Head of caudate nucleus (tissue), 42 donors: Measurements from ENCODE around the gene CACNA1D.
"Not testable (repeated sequence)": the region's sequence is repeated elsewhere in the genome, so short reads cannot be mapped to it uniquely, and the experiment has no call there.

Experiments used
- DNase-seq, 42 donors: peaks; one replicate each; pipeline versions ENCODE4 v3.0.0 to v3.0.0-alpha.2; 2020 to 2021; ENCODE audit warnings: mixed read lengths in 7 of 42
- intact Hi-C: fragments of 100-400 bp; cut with DNase I; formaldehyde crosslinking; loops from one replicate; pipeline ENCODE4 v1.15.0; 2022

The CACNA1D gene

DNA sequence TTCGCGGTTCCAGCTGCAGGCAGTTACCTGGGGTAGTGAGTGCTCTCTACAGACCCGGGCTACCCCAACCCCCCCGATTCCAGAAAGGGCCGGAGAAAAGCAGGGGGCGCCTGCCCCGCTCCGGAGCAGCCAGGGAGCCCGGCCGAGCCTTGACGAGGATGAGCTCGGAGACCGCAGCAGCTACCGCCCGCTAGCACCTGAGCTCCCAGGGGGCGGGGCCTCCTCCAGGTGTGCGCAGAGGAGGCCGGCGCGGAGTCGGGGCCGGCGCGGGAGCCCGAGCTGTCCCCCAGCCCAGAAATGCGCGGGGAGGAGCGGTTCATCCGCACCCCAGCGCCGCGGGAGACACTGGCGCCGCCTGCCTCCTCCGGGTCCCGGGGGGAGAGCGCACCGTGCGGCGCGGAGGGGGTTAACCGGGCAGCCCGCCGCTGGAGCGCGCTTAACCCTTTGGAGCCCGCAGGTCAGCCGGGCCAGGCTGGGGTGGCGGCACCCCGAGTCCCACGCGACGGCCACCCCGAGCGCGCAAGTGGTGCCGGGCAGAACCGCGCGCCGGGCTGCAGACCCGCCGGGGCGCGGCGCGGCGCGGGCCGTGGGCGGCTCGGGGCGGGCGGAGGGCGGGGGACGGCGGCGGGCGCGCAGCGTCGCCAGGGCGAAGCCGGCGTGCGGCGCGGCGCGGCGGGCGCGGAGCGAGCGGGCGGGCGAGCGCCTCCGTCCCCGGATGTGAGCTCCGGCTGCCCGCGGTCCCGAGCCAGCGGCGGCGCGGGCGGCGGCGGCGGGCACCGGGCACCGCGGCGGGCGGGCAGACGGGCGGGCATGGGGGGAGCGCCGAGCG is at the start of gene CACNA1D:
Gene CACNA1D, plus strand, starts transcription at position 649 of the 829 bp plus-strand sequence. CDS start 556 bp downstream, outside the sequence.
- peak in 38 of 42 donors; percentile 13 to 73 (median 52) for DNase-seq
- intact Hi-C loops = no loop called here

DNA sequence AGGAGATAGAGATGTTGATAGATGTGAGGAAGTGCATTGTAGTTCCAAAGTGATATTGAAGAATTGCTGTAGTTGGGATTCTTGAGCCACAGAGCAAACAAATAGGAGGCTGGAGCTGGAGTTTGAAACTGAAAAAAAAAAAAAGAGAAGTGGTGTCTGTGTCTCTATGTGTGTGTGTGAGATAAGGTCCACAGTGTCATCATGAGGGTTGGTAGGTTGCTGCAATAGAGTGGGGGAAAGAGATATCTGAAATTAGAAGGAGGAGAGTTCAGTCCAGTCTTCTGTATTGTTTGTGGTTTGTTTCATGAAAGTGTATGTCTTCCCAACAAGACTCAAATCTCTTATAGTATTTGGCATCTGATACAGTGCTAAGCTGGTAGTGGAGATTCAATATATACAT is 37.3 kb upstream of the CACNA1D start:
- DNase-seq = no peak
- intact Hi-C loops = no loop called here

DNA sequence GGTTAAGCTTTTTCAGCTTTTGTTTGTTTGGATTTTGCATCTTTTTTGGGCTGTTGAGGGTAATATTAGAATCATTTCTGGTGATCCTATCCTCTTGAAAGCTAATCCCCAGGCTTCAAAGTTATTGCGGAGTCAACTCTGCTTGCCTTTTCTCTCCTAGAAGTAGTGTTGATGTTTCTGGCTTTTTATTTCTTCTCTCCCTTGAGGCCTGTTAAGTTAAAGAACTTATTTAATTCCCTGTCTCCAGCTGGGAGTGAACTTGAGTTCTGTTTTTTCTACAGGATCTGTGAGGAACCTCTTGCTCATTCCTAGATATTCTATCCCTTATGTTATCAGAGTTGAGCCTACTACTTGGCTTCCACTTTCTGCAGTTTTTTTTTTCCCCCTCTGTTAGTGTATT is 34.1 kb upstream of the CACNA1D start:
- intact Hi-C loops = no loop called here
- no peak for DNase-seq

DNA sequence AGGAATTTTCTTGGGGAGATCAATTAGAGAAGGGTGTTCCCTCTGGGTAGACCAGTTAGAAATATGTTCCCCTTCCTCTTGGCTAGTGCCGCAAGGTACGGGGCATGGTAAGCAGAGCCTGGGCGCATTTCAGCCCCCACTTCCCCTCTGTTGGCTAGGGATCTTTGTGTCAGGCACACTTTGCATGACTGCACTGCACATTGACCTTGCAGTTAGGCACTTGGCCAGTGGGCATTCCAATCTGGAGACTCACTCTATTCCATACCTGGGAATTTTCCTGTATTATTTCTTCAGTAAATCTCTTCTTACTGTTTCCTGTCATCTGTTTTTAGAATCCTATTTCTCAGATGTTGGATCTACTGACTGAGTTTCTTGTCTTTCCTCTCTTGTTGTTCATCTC is 30.0 kb upstream of the CACNA1D start:
- DNase-seq = peak in 1 of 42 donors; percentile 10
- intact Hi-C loops = no loop called here

DNA sequence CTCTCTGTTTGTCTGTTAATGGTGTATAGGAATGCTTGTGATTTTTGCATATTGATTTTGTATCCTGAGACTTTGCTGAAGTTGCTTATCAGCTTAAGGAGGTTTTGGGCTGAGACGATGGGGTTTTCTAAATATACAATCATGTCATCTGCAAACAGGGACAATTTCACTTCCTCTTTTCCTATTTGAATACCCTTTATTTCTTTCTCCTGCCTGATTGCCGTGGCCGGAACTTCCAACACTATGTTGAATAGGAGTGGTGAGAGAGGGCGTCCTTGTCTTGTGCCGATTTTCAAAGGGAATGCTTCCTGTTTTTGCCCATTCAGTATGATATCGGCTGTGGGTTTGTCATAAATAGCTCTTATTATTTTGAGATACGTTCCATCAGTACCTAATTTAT is 24.7 kb upstream of the CACNA1D start:
- intact Hi-C loops = not testable (repeated sequence)

GRCh38 chr3:53473422-53473821 is 21.0 kb upstream of the CACNA1D start:
- DNase-seq = no peak

More for the DNA sequence above, 24.7 kb upstream of the CACNA1D start:
- DNase-seq = not testable (repeated sequence)

DNA sequence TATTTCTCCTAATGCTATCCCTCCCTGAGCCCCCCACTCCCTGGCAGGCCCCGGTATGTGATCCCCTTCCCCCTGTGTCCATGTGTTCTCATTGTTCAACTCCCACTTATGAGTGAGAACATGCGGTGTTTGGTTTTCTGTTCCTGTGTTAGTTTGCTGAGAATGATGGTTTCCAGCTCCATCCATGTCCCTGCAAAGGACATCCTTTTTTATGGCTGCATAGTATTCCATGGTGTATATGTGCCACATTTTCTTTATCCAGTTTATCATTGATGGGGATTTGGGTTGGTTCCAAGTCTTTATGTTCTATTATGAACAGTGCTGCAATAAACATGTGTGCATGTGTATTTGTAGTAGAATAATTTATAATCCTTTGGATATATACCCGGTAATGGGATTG is 18.0 kb upstream of the CACNA1D start:
- intact Hi-C loops, DNase-seq: not testable (repeated sequence)

More at GRCh38 chr3:53473422-53473821, 21.0 kb upstream of the CACNA1D start:
- intact Hi-C loops = no loop called here

GRCh38 chr3:53477689-53478088 is 16.7 kb upstream of the CACNA1D start:
- intact Hi-C loops, DNase-seq: not testable (repeated sequence)

GRCh38 chr3:53478166-53478830 is 16.1 kb upstream of the CACNA1D start:
- DNase-seq = no peak
- intact Hi-C loops = no loop called here

GRCh38 chr3:53478921-53479664 is 15.3 kb upstream of the CACNA1D start:
- intact Hi-C loops = no loop called here

DNA sequence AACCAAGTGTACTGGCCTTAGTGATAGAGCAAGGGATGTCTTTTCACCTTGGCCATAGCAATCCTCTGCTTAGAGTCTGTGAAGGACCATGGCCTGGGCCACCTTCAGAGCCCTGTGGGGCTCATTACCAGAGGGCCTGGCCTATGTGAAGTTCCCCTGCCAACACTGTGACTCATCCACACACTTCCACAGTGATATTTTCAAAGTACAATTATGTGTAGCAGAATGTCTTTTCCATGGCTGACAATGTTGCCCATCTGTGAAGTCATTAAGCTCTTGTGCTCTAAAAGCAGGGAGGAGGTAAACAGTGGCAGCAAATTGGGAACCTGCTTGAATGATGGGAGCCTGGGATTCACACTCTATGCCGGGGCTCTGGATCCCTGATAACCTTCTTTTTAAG is 12.2 kb upstream of the CACNA1D start:
- intact Hi-C loops = no loop called here
- no peak for DNase-seq

More at GRCh38 chr3:53478921-53479664, 15.3 kb upstream of the CACNA1D start:
- DNase-seq = no peak

DNA sequence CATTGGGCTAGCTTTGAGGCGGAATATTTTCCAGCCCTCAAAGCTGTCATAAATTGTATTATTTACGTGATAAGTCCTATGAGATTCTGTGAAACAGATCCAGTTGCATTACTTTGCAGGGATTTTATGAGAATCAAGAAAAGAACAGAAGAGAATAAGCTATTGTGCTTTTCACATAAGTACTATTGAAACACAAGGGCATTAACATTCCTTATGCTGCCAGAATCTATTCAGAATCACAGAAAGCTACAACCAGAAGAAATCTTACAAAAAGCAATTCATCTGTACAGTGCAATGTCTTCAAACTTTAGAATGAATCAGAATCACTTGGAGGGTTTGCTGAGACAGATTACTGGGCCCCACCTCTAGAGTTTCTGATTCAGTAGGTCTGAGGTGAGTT is 10.6 kb upstream of the CACNA1D start:
- intact Hi-C loops = no loop called here
- no peak for DNase-seq

GRCh38 chr3:53484984-53485383 is 9.4 kb upstream of the CACNA1D start:
- no peak for DNase-seq
- intact Hi-C loops = no loop called here

GRCh38 chr3:53485675-53486403 is 8.6 kb upstream of the CACNA1D start:
- DNase-seq = no peak
- intact Hi-C loops = no loop called here

- no peak for DNase-seq
- intact Hi-C loops = no loop called here
Observed at GRCh38 chr3:53486961-53487654, 7.3 kb upstream of the CACNA1D start.

DNA sequence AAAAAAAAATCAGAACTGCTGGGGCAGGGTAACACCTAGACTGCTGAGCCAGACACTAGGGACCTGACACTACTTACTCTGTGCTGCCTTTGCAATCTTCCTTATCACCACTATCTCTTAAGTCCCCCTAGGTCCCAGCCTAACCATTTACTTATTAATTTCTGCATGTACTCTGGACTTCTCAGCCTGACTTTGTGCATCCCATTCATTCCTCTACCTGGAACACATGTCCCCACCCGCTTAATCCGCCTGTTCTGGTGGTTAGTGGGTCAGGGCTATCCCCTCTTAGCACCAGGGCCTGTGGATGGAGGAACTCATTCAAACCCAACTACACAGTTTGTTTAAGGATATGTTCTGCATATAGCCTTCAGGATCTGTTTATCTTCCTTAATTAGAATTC is 5.0 kb upstream of the CACNA1D start:
- intact Hi-C loops = no loop called here
- DNase-seq = no peak

- no peak for DNase-seq
- intact Hi-C loops = no loop called here
Observed at GRCh38 chr3:53489787-53490458, 4.5 kb upstream of the CACNA1D start.

GRCh38 chr3:53490459-53490968 is 3.9 kb upstream of the CACNA1D start:
- DNase-seq = no peak
- intact Hi-C loops = no loop called here
